NCI-H345 (cell line): ENCODE data around the gene FKBP5.

ENCODE experiments used
- DNase-seq: peaks from one replicate; lab custom pipeline; 2025; lab: John Stamatoyannopoulos, UW

The FKBP5 gene

GRCh38 chr6:35662999-35663398 lies 25.7 kb downstream of the FKBP5 start:
- no peak for DNase-seq

- DNase-seq: no peak
These were observed 33.8 kb downstream of the FKBP5 start for GRCh38 chr6:35654883-35655282.

GRCh38 chr6:35651244-35651643 lies 37.5 kb downstream of the FKBP5 start:
- DNase-seq: no peak

DNA sequence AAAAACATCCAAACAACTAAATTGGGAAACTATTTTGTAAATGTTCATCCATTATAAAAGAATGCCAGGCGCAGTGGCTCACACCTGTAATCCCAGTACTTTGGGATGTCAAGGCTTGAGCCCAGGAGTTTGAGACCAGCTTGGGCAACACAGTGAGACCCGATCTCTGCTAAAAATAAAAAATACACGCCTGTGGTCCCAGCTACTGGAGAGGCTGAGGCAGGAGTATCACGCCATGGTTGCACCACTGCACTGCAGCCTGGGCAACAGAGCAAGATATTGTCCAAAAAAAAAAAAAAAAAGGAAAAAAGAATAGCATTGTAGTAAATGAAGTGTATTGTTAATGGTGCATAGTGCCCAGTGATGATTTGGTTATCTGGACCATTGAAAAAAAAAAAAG lies 38.7 kb downstream of the FKBP5 start:
- DNase-seq: no peak

- DNase-seq: no peak
These were observed 40.5 kb downstream of the FKBP5 start for GRCh38 chr6:35648203-35648602.

- no peak for DNase-seq
These were observed 41.3 kb downstream of the FKBP5 start for GRCh38 chr6:35647400-35647799.

DNA sequence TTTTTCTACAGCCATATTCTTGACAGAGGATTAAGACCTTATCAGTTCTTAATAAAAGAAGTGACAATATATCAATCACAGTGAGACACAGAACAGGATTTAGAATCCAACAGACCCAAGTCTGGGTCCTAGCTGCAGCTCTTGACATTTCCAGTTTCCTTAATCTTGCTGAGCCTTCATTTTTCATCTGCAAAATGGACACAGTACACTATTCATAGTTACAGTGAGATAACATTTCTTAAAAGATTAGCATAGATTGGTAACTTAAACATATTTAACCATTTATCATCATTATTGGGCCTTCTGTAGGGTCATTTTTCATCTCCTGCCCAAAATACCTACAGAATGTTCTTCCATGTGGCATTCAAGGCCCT lies 45.6 kb downstream of the FKBP5 start:
- DNase-seq: no peak

- no peak for DNase-seq
These were observed 46.1 kb downstream of the FKBP5 start for GRCh38 chr6:35642471-35643161.

DNA sequence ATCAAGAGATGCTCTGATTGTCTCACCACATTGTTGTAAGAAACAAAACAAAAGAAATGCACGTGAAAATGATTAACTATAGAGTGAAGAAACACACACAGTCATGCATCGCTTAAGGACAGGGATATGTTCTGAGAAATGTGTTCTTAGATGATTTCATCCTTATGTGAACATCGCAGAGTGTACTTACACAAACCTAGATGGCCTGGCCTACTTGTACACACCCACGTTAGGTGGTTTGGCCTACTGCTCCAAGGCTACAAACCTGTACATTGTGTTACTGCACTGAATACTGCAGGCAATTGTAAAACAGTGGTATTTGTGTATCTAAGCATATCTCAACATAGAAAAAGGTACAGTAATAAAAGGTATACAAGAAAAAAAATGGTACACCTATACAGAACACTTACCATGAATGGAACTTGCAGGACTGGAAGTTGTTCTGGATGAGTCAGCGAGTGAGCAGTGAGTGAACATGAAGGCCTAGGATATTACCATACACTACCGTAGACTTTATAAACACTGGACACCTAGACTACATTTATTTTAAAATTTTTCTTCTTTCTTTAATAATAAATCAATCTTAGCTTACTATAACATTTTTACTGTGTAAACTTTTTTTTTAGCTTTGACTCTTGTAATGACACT lies 48.6 kb downstream of the FKBP5 start:
- no peak for DNase-seq

DNA sequence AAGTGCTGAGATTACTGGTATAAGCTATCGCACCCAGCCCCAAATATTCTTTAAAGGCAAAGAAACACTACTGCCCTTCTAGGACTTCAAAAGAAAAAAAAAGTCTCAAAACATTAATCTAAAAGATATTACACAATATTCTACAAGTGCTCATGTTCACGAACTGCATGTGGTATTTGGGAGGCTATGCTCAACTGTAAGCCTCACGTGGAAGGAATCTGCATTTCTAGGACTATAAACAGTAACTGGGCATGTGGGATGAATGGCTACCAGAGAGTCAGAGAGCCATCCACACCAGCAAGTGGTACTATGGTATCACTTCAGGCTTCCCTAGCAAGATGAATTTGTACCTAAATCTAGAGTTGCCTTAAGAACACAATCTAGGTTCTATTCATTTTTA lies 50.0 kb downstream of the FKBP5 start:
- DNase-seq: no peak

DNA sequence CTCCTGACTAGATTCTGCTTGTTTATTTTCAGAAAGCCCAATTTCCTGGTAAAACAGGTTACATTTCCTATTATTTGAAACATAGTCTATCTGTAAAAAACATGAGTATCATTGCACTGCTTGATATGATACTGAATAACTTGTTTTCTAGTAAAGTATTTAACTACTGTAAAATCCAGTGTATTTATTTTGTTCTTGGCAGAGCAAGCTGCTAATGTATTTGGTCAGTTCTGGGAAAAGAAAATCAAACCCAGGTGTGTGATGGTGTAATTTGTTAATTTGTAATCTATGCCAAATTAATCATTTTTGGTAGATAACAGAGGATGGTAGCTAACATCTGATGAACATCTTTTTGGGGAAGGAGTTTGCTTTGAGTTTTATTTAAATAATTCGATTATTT lies 50.8 kb downstream of the FKBP5 start:
- DNase-seq: no peak

- DNase-seq: no peak
These were observed 52.8 kb downstream of the FKBP5 start for GRCh38 chr6:35635601-35636597.

DNA sequence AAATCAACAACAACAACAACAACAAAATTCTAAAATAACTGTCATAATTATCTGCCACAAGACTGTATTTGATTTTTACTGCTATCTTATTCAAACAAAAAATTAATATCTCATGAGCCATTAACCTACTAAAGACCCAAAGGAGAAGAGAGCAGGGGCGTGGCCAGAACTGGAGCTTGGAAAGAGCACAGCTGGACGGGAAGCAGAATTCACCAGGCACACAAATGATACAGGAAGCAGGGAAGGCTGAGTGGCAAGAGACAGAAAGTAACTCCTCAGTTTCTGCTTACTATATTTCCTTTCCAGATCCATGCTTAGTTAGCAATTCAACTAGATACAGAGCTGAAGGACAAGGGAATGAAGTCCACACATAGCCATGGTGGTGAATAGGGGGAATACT lies 54.4 kb downstream of the FKBP5 start:
- no peak for DNase-seq

- no peak for DNase-seq
These were observed 55.1 kb downstream of the FKBP5 start for GRCh38 chr6:35633579-35634089.

DNA sequence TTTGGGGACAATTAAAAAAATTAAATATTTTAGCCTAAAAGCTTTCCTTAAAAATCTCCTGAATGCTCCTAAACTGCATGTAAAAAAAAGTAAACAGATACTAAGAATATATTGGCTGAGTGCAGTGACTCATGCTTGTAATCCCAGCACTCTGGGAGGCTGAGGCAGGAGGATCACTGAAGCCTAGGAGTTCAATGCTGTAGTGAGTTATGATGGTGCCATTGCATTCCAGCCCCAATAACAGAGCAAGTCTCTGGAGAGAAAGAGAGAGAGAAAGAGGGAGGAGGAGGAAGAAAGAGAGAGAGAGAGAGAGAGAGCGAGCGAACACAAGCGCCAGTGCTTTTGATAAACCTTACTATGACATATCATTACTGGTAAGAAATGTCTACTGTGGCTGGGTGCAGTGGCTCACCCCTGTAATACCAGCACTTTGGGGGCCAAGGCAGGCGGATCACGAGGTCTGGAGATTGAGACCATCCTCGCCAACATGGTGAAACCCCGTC lies 58.8 kb downstream of the FKBP5 start:
- DNase-seq: no peak

DNA sequence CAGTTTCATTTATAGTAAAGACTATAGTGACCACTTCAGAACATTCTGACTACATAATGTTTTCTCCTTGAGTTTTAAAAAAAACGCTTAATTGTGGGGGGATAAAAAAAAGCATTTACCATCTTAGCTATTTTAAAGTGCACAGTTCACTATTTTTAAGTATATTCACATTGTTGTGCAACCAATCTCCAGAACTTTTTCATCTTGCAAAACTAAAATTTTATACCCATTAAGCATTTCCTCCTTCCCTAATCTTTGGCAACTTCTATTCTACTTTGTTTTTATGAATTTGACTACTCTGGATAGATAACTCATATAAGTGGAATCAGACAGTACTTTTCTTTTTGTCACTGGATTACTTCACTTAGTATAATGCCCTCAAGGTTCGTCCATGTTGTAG lies 62.3 kb downstream of the FKBP5 start:
- no peak for DNase-seq

- no peak for DNase-seq
These were observed 64.2 kb downstream of the FKBP5 start for GRCh38 chr6:35624341-35625070.

GRCh38 chr6:35622283-35622682 lies 66.4 kb downstream of the FKBP5 start:
- DNase-seq: no peak

DNA sequence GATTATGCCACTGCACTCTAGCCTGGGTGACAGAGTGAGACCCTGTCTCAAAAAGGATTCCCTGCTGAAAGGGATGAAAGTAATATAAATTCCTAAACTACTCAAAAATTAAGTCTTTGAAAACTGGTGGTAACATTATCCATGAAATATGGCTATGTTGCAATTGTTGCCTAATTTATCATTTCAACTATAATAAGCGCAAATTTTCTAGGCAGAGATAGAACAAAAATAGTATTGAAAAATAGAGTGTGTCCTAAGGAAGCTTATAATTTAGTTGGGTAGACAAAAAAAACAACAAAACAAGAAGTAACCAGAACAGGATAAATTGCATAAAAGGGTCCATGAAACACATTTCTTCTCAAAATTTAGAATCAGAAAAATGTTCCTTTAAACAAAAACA lies 68.0 kb downstream of the FKBP5 start:
- DNase-seq: no peak

GRCh38 chr6:35613762-35614161 lies 75.0 kb downstream of the FKBP5 start:
- DNase-seq: no peak

DNA sequence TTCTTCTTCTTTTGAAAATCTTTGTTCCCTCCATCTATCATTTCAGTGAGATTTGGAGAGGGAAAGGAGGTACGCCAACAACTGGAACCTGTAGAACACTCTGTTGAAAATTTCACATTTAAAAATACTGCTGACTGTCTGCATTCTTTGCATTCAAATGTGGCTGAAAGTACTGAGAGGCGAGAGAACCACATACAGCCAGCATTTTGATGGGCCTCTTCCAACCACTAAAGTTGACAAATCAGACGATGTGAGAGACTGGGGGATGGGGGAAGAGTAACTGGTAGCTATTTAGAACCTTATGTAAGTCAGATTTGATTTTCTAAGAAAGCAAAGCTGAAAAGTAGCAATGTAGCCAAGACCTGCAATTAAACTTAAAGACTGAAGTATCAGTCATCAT lies 77.5 kb downstream of the FKBP5 start:
- DNase-seq: no peak

GRCh38 chr6:35610830-35611229 lies 77.9 kb downstream of the FKBP5 start:
- no peak for DNase-seq
